Ovary (tissue), 3 donors: ENCODE data around the gene ARHGAP45.

ENCODE experiments used
- POLR2A ChIP-seq: fragments of 450-650 bp; IDR thresholded peaks from one replicate; pipeline ENCODE4 v1.6.1; 2017; ENCODE audit warnings: antibody characterized with exemption, mild to moderate bottlenecking, moderate library complexity
- TF ChIP-seq, protein P1 (sequence below), 3 donors: fragments of 450-650 bp in 2 of 3; fragments of 200-600 bp in 1 of 3; IDR thresholded peaks; one replicate each; pipeline versions ENCODE4 v1.5.1 to v1.8.0; 2016 to 2022; ENCODE audit warnings: antibody characterized with exemption in 3 of 3, mild to moderate bottlenecking in 1 of 3
- donor health status: DM: no; HTN: no; CAD: no.

DNA sequence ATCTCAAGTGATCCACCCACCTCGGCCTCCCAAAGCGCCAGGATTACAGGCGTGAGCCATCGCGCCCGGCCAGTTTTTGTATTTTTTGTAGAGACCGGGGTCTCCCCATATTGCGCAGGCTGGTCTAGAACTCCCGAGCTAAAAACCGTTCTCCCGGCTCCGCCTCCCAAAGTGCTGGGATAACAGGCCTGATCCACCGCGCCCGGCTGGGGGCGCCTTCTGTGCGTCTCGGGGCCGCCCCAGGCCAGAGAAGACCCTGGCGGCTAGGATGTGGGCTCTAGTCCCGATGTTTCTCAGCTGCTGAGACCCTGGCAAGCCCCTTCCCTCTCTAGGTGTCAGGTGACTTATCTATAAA lies 3.6 kb downstream of the ARHGAP45 start:
- TF ChIP-seq, protein P1, sequence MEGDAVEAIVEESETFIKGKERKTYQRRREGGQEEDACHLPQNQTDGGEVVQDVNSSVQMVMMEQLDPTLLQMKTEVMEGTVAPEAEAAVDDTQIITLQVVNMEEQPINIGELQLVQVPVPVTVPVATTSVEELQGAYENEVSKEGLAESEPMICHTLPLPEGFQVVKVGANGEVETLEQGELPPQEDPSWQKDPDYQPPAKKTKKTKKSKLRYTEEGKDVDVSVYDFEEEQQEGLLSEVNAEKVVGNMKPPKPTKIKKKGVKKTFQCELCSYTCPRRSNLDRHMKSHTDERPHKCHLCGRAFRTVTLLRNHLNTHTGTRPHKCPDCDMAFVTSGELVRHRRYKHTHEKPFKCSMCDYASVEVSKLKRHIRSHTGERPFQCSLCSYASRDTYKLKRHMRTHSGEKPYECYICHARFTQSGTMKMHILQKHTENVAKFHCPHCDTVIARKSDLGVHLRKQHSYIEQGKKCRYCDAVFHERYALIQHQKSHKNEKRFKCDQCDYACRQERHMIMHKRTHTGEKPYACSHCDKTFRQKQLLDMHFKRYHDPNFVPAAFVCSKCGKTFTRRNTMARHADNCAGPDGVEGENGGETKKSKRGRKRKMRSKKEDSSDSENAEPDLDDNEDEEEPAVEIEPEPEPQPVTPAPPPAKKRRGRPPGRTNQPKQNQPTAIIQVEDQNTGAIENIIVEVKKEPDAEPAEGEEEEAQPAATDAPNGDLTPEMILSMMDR (IDR thresholded peaks at IDR 0.05), result no peak
- TF ChIP-seq POLR2A, result no peak
